DMS 273 (cell line): ENCODE data around the gene SNX9.

ENCODE experiments used
- DNase-seq: peaks from one replicate; lab custom pipeline; 2025; ENCODE audit not compliant: unreplicated experiment; lab: John Stamatoyannopoulos, UW

The SNX9 gene

GRCh38 chr6:157975456-157975855 lies 152.4 kb downstream of the SNX9 start:
- no peak for DNase-seq

DNA sequence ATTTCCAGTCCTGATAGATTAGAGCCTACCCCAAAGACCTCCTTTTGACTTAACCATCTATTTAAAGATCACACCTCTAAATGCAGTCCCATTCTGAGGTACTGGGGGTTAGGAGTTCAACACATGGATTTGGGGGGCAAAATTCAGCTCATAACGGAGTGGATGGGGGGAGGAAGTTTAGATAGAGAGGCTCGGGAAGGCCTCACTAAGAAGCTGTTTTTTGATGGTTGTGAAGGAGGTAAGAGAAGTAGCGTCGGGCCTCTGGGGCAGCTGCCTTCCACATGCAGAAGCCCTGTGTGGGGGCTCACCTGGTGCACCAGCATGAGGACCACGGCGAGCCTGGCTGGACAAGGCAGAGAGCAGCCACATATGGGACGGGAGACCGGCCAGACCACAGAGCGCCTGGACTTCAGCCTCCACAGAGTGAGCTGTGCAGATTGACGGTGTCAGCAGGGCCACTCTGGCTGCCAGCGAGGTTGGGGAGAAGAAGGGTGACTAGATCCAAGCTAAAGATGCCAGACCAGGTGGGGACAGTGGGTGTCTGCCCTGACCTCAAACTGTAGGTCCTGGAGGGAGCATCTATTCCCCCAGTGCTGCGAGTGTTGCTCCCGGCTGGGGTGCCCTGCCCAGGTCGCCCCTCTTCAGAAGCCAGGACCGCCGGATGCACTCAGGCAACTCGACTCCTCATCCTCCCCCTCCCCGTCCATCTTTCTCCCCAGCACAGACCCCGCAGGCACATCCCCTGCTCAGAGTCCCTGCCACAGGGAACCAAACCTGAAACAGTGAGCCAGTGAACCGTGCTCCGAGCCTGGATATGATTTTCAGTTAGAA lies 153.5 kb downstream of the SNX9 start:
- DNase-seq = no peak

GRCh38 chr6:157977176-157977804 lies 154.2 kb downstream of the SNX9 start:
- DNase-seq = no peak

GRCh38 chr6:157978021-157978783 lies 155.2 kb downstream of the SNX9 start:
- DNase-seq = no peak

DNA sequence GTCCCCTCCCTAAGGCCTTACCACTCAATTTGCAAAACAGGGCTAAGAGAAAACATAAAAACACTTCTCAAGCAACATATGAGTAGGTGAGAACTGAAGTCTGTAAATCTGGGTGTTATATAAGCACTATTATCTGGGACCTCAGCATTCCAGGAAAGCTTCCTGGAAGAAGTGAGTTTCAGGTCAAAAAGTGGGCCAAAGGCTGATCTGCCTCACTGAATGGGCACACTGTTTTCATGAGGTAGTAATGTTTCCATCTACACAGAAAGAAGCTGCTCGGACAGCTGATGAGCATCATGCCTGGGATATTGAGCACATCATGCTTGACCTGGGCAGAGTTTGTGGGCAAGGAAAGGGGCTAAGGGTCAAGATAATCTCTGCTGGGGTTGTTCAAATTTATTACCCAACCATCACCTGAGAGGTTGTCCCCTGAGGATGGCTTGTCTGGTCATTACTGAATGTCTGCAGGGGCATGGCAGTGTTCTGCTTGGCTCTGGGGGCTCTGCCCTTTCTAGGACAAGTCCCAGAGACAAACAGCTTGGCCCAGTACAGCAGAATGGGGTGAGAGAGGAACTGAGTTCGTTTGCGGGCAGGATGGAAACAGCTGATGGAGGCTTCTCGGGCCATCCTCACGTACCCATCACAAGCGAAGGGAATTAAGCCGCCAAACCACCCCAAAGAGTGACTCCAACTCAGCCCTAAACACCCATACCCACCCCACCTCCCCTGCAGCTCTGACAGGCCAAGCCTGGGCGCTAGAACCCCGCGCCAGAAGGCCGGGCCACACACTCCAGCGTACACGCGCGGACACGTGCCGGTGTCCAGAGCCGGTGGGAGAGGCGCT lies 157.5 kb downstream of the SNX9 start:
- DNase-seq = no peak

- no peak for DNase-seq
These were observed 158.0 kb downstream of the SNX9 start for GRCh38 chr6:157981132-157981394.

DNA sequence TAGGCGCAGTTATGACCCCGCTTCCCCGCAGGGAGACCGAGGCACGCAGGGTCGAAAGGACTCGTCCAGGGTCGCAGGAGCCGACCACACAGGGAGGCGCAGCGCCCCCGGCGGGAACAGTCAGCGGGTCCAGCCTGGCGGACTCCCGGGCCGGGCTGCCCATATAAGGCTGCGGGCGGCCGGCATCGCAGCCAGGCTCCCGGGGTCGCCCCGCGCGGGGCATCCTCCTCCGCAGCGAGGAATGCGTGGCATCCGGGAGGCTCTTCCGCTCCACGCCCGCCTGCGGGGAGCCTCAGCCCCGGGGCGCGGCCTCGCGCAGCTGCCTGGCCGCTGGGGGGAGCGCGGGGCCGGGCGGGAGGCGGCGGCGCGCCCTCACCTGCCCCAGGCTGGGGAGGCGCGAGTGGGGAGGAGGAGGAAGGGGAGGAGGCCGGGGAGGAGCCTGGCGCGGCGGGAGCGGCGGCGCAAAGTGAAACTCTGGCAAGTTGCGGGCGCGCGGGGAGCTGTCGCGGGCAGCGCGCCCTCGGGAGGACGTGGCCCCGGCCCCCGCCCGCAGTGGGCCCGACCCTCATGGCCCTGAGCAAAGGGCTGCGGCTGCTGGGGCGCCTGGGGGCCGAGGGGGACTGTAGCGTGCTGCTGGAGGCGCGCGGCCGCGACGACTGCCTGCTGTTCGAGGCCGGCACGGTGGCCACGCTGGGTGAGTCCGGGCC lies 158.5 kb downstream of the SNX9 start, which contains the start of gene SYNJ2:
TSS of gene SYNJ2 (plus strand) at position 469 of the 707 bp plus-strand sequence. CDS start at position 568, 99 bp downstream.
- peak; percentile 91 for DNase-seq

GRCh38 chr6:157982102-157982562 lies 159.1 kb downstream of the SNX9 start:
- DNase-seq = peak; percentile 63

GRCh38 chr6:157982563-157983405 lies 159.7 kb downstream of the SNX9 start:
- DNase-seq = peak; percentile 34

DNA sequence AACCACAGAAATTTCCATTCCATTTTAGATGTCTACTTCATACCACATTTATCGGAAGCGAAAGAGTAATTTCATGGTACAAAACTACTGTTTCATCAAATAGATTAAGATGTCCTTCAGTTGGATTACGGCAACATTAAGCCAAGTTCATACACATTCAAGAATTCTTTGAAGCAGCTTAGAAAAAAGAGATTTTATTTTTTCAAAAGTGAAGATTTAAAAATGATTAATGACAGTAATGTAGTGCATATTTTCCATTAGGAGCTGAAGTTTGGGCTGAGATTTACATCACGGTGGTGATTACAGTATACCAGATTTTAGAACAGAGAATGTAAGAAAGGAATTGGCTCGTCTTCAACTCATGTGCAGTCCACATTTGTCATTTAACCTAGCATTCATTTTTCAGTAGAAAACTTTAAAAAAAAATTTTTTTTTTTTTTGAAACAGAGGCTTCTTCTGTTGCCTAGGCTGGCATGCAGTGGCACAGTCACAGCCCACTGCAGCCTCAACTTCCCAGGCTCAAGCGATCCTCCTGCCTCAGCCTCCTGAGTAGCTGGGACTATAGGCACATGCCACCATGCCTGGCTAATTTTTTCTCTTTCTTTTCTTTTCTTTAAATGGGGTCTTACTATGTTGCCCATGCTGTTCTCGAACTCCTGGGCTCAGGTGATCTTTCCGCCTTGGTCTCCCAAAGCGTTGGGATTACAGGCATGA lies 160.5 kb downstream of the SNX9 start:
- DNase-seq = no peak

DNA sequence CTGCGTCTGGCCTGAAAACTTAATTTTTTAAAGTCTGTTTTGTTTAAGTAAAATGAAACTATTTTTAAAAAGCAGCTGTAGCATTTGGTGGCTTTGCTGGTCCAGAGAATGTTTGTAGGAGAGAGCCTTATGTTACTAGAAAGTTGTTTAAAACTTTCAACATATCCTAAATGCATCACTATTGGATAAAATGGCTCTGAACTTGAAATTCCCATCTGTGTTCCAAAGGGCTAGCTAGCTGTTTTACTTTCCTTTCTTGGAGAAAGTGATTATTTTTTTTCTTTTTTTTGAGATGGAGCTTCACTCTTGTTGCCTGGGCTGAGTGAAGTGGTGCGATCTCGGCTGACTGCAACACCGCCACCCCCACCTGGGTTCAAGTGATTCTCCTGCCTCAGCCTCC lies 161.1 kb downstream of the SNX9 start:
- DNase-seq = no peak

GRCh38 chr6:157984686-157985225 lies 161.7 kb downstream of the SNX9 start:
- no peak for DNase-seq

GRCh38 chr6:157985378-157986155 lies 162.5 kb downstream of the SNX9 start:
- DNase-seq = peak; percentile 62

DNA sequence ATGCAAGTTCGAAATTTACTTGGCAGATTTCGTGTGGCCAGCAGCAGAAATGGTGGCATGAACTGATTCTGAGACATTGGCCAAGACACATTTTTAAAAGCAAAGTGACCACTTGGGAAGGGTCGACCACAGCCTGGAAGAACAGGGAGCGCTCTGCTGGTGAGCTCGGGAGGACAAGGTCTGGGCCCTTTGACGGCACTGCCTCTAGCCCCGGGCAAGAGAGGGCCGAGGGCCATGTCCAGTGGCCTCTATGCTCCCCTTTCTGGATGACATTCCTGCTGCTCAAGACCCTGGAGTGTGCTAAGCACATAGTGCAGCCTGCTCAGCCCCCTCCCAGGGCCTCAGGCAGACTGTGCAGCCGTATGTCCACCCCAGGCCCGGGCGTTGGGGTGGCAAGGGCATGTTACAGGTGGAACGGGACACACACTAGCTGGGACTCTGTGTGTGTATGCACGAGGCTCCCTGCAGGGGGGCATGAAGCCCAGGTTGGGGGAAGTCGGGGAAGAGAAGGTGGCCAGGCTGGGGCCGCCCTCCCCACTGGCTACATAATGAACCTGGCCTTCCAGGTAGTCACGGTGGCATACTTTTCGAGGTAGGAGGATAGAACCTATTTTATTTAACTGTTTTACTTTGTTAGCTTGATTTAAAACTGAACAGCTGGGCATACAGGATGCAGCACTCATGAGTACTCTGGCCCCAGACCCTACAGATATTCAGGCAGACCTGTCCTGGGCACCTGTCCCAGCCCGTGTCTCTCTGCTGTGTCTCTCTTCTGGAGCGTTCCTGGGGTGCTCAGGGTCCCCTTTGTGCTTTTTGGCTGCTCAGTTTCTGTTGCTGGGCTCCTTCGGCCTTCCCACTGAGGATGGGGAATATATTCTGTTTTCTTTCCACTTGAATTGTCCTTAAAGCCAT lies 165.0 kb downstream of the SNX9 start:
- peak; percentile 40 for DNase-seq

DNA sequence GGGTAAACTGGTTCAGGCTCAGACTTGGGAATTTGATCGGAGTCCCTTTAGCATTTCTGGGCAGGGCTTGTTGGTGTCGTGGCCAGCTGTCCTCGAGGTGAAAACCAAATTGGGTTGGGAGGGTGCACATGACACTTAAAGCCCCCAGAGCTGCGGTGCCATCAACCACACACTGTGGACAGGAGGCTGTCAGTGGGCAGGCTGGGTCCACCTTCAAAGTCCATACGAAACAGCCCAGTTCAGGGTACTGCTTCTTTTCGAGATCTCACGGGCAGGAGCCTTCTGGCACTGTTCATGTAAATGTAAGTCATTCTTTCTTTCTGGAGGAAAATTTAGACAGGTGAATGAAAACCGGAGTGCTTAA lies 165.6 kb downstream of the SNX9 start:
- peak; percentile 40 for DNase-seq

- DNase-seq = peak; percentile 97
These were observed 166.7 kb downstream of the SNX9 start for GRCh38 chr6:157989541-157990289.
